Ishikawa (cell line): ENCODE results near the gene FAM222B.

Experiments
- CEBPB ChIP-seq: IDR thresholded peaks from 2 replicates; pipeline ENCODE4 v1.6.1; 2012
- CREB1 ChIP-seq: IDR thresholded peaks from 2 replicates; pipeline ENCODE4 v1.6.1; 2012; ENCODE audit warnings: low read depth
- EGR1 ChIP-seq: IDR thresholded peaks from 2 replicates; pipeline ENCODE4 v1.6.1; 2012
- EP300 ChIP-seq: IDR thresholded peaks from 2 replicates; pipeline ENCODE4 v1.6.1; 2012; ENCODE audit warnings: borderline replicate concordance
- FOXM1 ChIP-seq: IDR thresholded peaks from 2 replicates; pipeline ENCODE4 v1.6.1; 2012; ENCODE audit warnings: low read depth, borderline replicate concordance
- NFIC ChIP-seq: IDR thresholded peaks from 2 replicates; pipeline ENCODE4 v1.6.1; 2012
- RAD21 ChIP-seq: IDR thresholded peaks from 2 replicates; pipeline ENCODE4 v1.6.1; 2012; ENCODE audit warnings: low read depth
- REST ChIP-seq: IDR thresholded peaks from 2 replicates; pipeline ENCODE4 v1.6.1; 2012; ENCODE audit warnings: low read depth, mild to moderate bottlenecking
- TAF1 ChIP-seq: IDR thresholded peaks from 2 replicates; pipeline ENCODE4 v1.6.1; 2012; ENCODE audit warnings: low read depth, mild to moderate bottlenecking
- TCF12 ChIP-seq: IDR thresholded peaks from 2 replicates; pipeline ENCODE4 v1.6.1; 2012; ENCODE audit warnings: low read depth
- TEAD4 ChIP-seq: IDR thresholded peaks from 2 replicates; pipeline ENCODE4 v1.6.1; 2012
- USF1 ChIP-seq: IDR thresholded peaks from 2 replicates; pipeline ENCODE4 v1.6.1; 2012
- YY1 ChIP-seq: IDR thresholded peaks from 2 replicates; pipeline ENCODE4 v1.6.1; 2012; ENCODE audit warnings: low read depth
- ZBTB7A ChIP-seq: IDR thresholded peaks from 2 replicates; pipeline ENCODE4 v1.6.1; 2012; ENCODE audit warnings: low read depth
- TF ChIP-seq, protein P1 (sequence below): IDR thresholded peaks from 2 replicates; pipeline ENCODE4 v1.6.1; 2012

FAM222B gene

GRCh38 chr17:28777178-28777577, 65.4 kb downstream of the FAM222B start:
- no peak for TF ChIP-seq EP300
- TF ChIP-seq CEBPB, result no peak
- no peak for TF ChIP-seq TCF12
- no peak for TF ChIP-seq RAD21
- no peak for TF ChIP-seq CREB1
- TF ChIP-seq YY1, result no peak
- TF ChIP-seq, protein P1, sequence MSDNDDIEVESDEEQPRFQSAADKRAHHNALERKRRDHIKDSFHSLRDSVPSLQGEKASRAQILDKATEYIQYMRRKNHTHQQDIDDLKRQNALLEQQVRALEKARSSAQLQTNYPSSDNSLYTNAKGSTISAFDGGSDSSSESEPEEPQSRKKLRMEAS, result no peak
- TF ChIP-seq USF1, result no peak
- no peak for TF ChIP-seq REST
- TF ChIP-seq TEAD4, result no peak
- TF ChIP-seq NFIC, result no peak
- TF ChIP-seq ZBTB7A, result no peak
- TF ChIP-seq TAF1, result no peak
- TF ChIP-seq FOXM1, result no peak
- no peak for TF ChIP-seq EGR1

GRCh38 chr17:28774206-28774605, 68.4 kb downstream of the FAM222B start:
- no peak for TF ChIP-seq YY1
- no peak for TF ChIP-seq EP300

GRCh38 chr17:28773736-28774135, 68.9 kb downstream of the FAM222B start:
- TF ChIP-seq ZBTB7A, result no peak
- TF ChIP-seq NFIC, result no peak
- TF ChIP-seq TEAD4, result no peak
- no peak for TF ChIP-seq TCF12
- no peak for TF ChIP-seq CREB1
- no peak for TF ChIP-seq FOXM1
- no peak for TF ChIP-seq REST
- TF ChIP-seq EGR1, result no peak
- no peak for TF ChIP-seq CEBPB
- TF ChIP-seq, protein P1, result no peak
- TF ChIP-seq TAF1, result no peak
- TF ChIP-seq YY1, result no peak
- no peak for TF ChIP-seq RAD21
- no peak for TF ChIP-seq EP300
- no peak for TF ChIP-seq USF1

- TF ChIP-seq, protein P1, result no peak
- TF ChIP-seq TCF12 (no peak), EP300 (no peak), EGR1 (no peak), TEAD4 (no peak), ZBTB7A (no peak), RAD21 (no peak), CREB1 (no peak), FOXM1 (no peak), REST (no peak), USF1 (no peak), CEBPB (no peak), TAF1 (no peak), NFIC (no peak), YY1 (no peak)
Measured at GRCh38 chr17:28765038-28765437, 77.6 kb downstream of the FAM222B start.
